NCI-H460 (cell line): ENCODE data around the gene DAB2IP. TPM values are rescaled to one million over a fixed set of nuclear protein-coding genes. Genes with fewer than 3 reads are reported as not detected.

Experiments used
- DNase-seq: peaks from one replicate; pipeline ENCODE4 v3.0.0-alpha.2; 2016; ENCODE audit warnings: low read depth; ENCODE audit errors: extremely low read depth
- total RNA-seq: library from RNA; depleted of rRNA; stranded (reverse); fragments of >200 nt; shearing (Covaris generic); gene quantifications from 2 replicates; pipeline ENCODE4 v1.2.3, GENCODE V29; 2014

DAB2IP gene
- total RNA-seq, 1 experiment from 2014 or later, result 3.8 TPM

- DNase-seq, result no peak
Measured at GRCh38 chr9:121770415-121771273, 119.2 kb downstream of the DAB2IP start.

GRCh38 chr9:121771418-121771817 is 120.0 kb downstream of the DAB2IP start:
- no peak for DNase-seq

GRCh38 chr9:121771851-121772599 is 120.6 kb downstream of the DAB2IP start:
- no peak for DNase-seq

- DNase-seq, result no peak
Measured at GRCh38 chr9:121772600-121773285, 121.3 kb downstream of the DAB2IP start.

- DNase-seq, result no peak
Measured at GRCh38 chr9:121773286-121773953, 122.0 kb downstream of the DAB2IP start.

GRCh38 chr9:121773954-121774714 is 122.7 kb downstream of the DAB2IP start:
- no peak for DNase-seq

- no peak for DNase-seq
Measured at GRCh38 chr9:121774715-121775613, 123.5 kb downstream of the DAB2IP start.

- no peak for DNase-seq
Measured at GRCh38 chr9:121776001-121776738, 124.7 kb downstream of the DAB2IP start.

GRCh38 chr9:121776739-121777637 is 125.6 kb downstream of the DAB2IP start:
- DNase-seq, result no peak

GRCh38 chr9:121778252-121779225 is 127.1 kb downstream of the DAB2IP start:
- DNase-seq, result no peak

GRCh38 chr9:121779381-121780117 is 128.1 kb downstream of the DAB2IP start:
- no peak for DNase-seq

- DNase-seq, result no peak
Measured at GRCh38 chr9:121780177-121781040, 129.0 kb downstream of the DAB2IP start.

- no peak for DNase-seq
Measured at GRCh38 chr9:121781145-121781548, 129.7 kb downstream of the DAB2IP start.

- no peak for DNase-seq
Measured at GRCh38 chr9:121781701-121782464, 130.4 kb downstream of the DAB2IP start.
